Transverse colon (tissue), 3 donors: ENCODE results near the gene PKDCC.

Source experiments
- CTCF ChIP-seq, 5 experiments: fragments of 200-600 bp in 3 of 5; fragments of 450-650 bp in 2 of 5; sonication (generic) in 3 of 5; IDR thresholded peaks; 1 replicate in 2 of 5; 2 replicates in 3 of 5; pipeline ENCODE4 v1.5.1; 2016 to 2017; ENCODE audit warnings: antibody characterized with exemption in 5 of 5, inconsistent platforms in 3 of 5, mild to moderate bottlenecking in 2 of 5, moderate library complexity in 1 of 5
- EP300 ChIP-seq: sonication (generic); formaldehyde crosslinking; IDR thresholded peaks from one replicate; pipeline ENCODE4 v1.6.1; 2017; ENCODE audit warnings: antibody characterized with exemption, low read depth
- POLR2A ChIP-seq: fragments of 450-650 bp; IDR thresholded peaks from one replicate; pipeline ENCODE4 v1.6.1; 2016; ENCODE audit warnings: antibody characterized with exemption, mild to moderate bottlenecking, moderate library complexity

GRCh38 chr2:42102024-42102590 is 54.3 kb downstream of the PKDCC start:
- no peak for TF ChIP-seq CTCF (IDR thresholded peaks at IDR 0.05)
- no peak for TF ChIP-seq POLR2A
- no peak for TF ChIP-seq EP300
